ENCODE measurements around the gene EPHA8. TPM values are rescaled to one million over a fixed set of nuclear protein-coding genes. Genes with fewer than 3 reads are reported as not detected.

Gene EPHA8
- total and polyA plus RNA-seq, 2 of the 4 experiments (the other 2 are of a cell fraction) = not detected

DNA sequence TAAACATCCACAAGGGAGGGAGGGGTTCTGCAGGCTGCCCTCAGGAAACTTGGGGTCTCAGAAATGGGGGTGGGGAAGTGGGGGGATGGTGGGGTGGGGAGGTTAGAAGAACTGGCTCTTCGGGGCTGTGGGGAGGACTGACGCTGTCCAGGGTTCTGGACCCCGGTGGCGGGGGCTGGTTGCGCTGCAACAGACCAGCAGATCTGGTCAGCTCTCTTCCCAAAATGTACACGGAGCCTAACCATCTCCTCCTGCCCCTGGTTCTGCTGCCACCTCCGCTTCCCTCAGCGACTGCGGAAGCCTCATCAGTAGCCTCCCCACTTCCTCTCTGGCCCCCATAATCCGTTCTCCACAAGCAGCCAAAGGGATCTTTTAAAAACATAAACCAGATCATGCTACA, 43.9 kb downstream of the EPHA8 start:
- Histone ChIP-seq H4K8ac (ENCODE audit: low read depth in 2 of 2, low read length in 2 of 2) (no peak overlapping the region), H3K56ac (ENCODE audit: extremely low read depth, insufficient read depth, low read length) (no peak overlapping the region), H3K4me2 (ENCODE audit: low read depth, low read length) (no peak overlapping the region), H3K14ac (replicated peaks; ENCODE audit: low read depth, low read length) (no peak overlapping the region), H3K4ac (ENCODE audit: low read depth, low read length) (no peak overlapping the region), H3K9me1 (ENCODE audit: insufficient read depth, low read length) (no peaks in the 10 kb centered on the region), H2AK9ac (replicated peaks; ENCODE audit: low read depth, low read length, poor library complexity) (no peak overlapping the region), H3K4me3 (ENCODE audit: insufficient read depth, low read depth, low read length) (no peak overlapping the region), H3K27ac (ENCODE audit: insufficient read depth, low read length) (no peak overlapping the region), H2BK120ac (ENCODE audit: low read depth, low read length) (no peak overlapping the region), H3K9ac (ENCODE audit: low read depth, low read length) (no peak overlapping the region), H3K27me3 (ENCODE audit: control insufficient read depth, insufficient read depth, low read length) (peaks cover 41% of the 10 kb centered on the region), H3K18ac (ENCODE audit: low read depth, low read length) (no peak overlapping the region), H4K91ac (ENCODE audit: insufficient read depth, low read depth, low read length) (no peak overlapping the region), H3K9me3 (ENCODE audit: control insufficient read depth, insufficient read depth, low read length) (no peaks in the 10 kb centered on the region), H4K5ac (ENCODE audit: low read depth, low read length) (no peak overlapping the region), H3K36me3 (ENCODE audit: control insufficient read depth, insufficient read depth, low read length) (no peaks in the 10 kb centered on the region), H2AFZ (replicated peaks; ENCODE audit: low read length, poor library complexity) (no peak overlapping the region), H4K20me1 (ENCODE audit: insufficient read depth, low read length) (peaks cover 4% of the 10 kb centered on the region; the same call in 1 of the 2 replicates), H2BK20ac (ENCODE audit: low read depth, low read length) (no peak overlapping the region), H2BK5ac (ENCODE audit: low read depth, low read length, poor library complexity, severe bottlenecking) (no peak overlapping the region), H2AK5ac (ENCODE audit: low read depth, low read length) (no peak overlapping the region), H3K23ac (ENCODE audit: low read depth, low read length) (no peak overlapping the region), H3K4me1 (ENCODE audit: control insufficient read depth, insufficient read depth, low read length) (no peaks in the 10 kb centered on the region), H3K79me1 (ENCODE audit: low read depth in 1 of 2, low read length in 2 of 2) (no peaks in the 10 kb centered on the region), H2BK15ac (ENCODE audit: low read depth, low read length) (no peak overlapping the region)
- ChIA-PET POLR2A (ENCODE audit: unreplicated experiment) (no interaction called here), CTCF (no interaction called here)
- in situ Hi-C loops (cut with MboI; ENCODE audit: low sequenced_read_pairs) = no loop called here
- ATAC-seq (ENCODE audit: low read depth) = no peak; the same call in 1 of the 2 replicates
- no peak for DNase-seq
- WGBS, 2 experiments (ENCODE audit: extremely low coverage in 2 of 2, insufficient read length in 1 of 2) = 17% methylated on average over 4 of the region's 10 CpGs; no CpG with 5 or more reads in 1 of the 2 experiments
- dilution Hi-C loops (cut with HindIII; ENCODE audit: low sequenced_read_pairs, unreplicated experiment) = no loop called here
- no TSS peak for BruUV-seq (replicated peaks)
- intact Hi-C loops (cut with micrococcal nuclease) = no loop called here
- TF ChIP-seq CEBPB (IDR thresholded peaks at IDR 0.05; ENCODE audit: low read depth, low read length) (no peak), MAFK (IDR thresholded peaks at IDR 0.05; ENCODE audit: low read depth, low read length) (no peak), MAZ (IDR thresholded peaks at IDR 0.05; ENCODE audit: borderline replicate concordance, low read depth, low read length) (peak; percentile 71; the same call in 1 of the 2 replicates)
